Measurements from ENCODE around the gene CD109.
"Not testable (repeated sequence)": the region's sequence is repeated elsewhere in the genome, so short reads cannot be mapped to it uniquely, and the experiment has no call there.

Gene CD109

GRCh38 chr6:73724389-73724788 is 28.4 kb downstream of the CD109 start:
- Histone ChIP-seq H3K4me1 (ENCODE audit: control insufficient read depth in 1 of 2, insufficient read depth in 1 of 2, low read depth in 1 of 2, low read length in 1 of 2) (peaks cover 5 to 9% of the 10 kb centered on the region in 2 experiments), H3K4me3 (ENCODE audit: low read depth in 1 of 2, low read length in 1 of 2) (no peak overlapping the region), H3K9me3 (no peaks in the 10 kb centered on the region), H3K27me3 (no peaks in the 10 kb centered on the region), H3K27ac (no peak overlapping the region), H3K36me3 (no peaks in the 10 kb centered on the region)
- TF ChIP-seq CTCF (IDR thresholded peaks at IDR 0.05): no peak

GRCh38 chr6:73725192-73725591 is 29.2 kb downstream of the CD109 start:
- not testable (repeated sequence) for H3K27ac ChIP-seq; H3K4me3 ChIP-seq (ENCODE audit: low read depth in 1 of 2, low read length in 1 of 2); H3K4me1 ChIP-seq (ENCODE audit: control insufficient read depth in 1 of 2, insufficient read depth in 1 of 2, low read depth in 1 of 2, low read length in 1 of 2)

GRCh38 chr6:73727114-73727513 is 31.1 kb downstream of the CD109 start:
- no peak for TF ChIP-seq CTCF (IDR thresholded peaks at IDR 0.05)
- no peaks in the 10 kb centered on the region for H3K9me3 ChIP-seq
- H3K27me3 ChIP-seq: no peaks in the 10 kb centered on the region
- H3K27ac ChIP-seq: no peak overlapping the region
- H3K4me1 ChIP-seq (ENCODE audit: control insufficient read depth in 1 of 2, insufficient read depth in 1 of 2, low read depth in 1 of 2, low read length in 1 of 2): peaks cover 5 to 9% of the 10 kb centered on the region in 2 experiments
- H3K36me3 ChIP-seq: no peaks in the 10 kb centered on the region
- no peak overlapping the region for H3K4me3 ChIP-seq (ENCODE audit: low read depth in 1 of 2, low read length in 1 of 2)

More at GRCh38 chr6:73725192-73725591, 29.2 kb downstream of the CD109 start:
- not testable (repeated sequence) for H3K36me3 ChIP-seq, H3K27me3 ChIP-seq, H3K9me3 ChIP-seq

- Histone ChIP-seq H3K27ac (no peak overlapping the region), H3K27me3 (no peaks in the 10 kb centered on the region), H3K4me1 (ENCODE audit: control insufficient read depth in 1 of 2, insufficient read depth in 1 of 2, low read depth in 1 of 2, low read length in 1 of 2) (peaks cover 5 to 8% of the 10 kb centered on the region in 2 experiments), H3K4me3 (ENCODE audit: low read depth in 1 of 2, low read length in 1 of 2) (no peak overlapping the region), H3K9me3 (no peaks in the 10 kb centered on the region), H3K36me3 (no peaks in the 10 kb centered on the region)
- TF ChIP-seq CTCF (IDR thresholded peaks at IDR 0.05): no peak
Observed at GRCh38 chr6:73728548-73729205, 32.7 kb downstream of the CD109 start.

- Histone ChIP-seq H3K36me3 (no peaks in the 10 kb centered on the region), H3K27me3 (no peaks in the 10 kb centered on the region), H3K9me3 (no peaks in the 10 kb centered on the region), H3K4me1 (ENCODE audit: control insufficient read depth in 1 of 2, insufficient read depth in 1 of 2, low read depth in 1 of 2, low read length in 1 of 2) (no peaks in the 10 kb centered on the region), H3K27ac (no peak overlapping the region), H3K4me3 (ENCODE audit: low read depth in 1 of 2, low read length in 1 of 2) (no peak overlapping the region)
- no peak for TF ChIP-seq CTCF (IDR thresholded peaks at IDR 0.05)
Observed at GRCh38 chr6:73731285-73731684, 35.3 kb downstream of the CD109 start.

- no peaks in the 10 kb centered on the region for H3K36me3 ChIP-seq
- H3K27ac ChIP-seq: no peak overlapping the region
- peak; percentile 75 for TF ChIP-seq CTCF (IDR thresholded peaks at IDR 0.05)
Observed at GRCh38 chr6:73732845-73733675, 37.1 kb downstream of the CD109 start.

More at GRCh38 chr6:73732845-73733675, 37.1 kb downstream of the CD109 start:
- H3K4me1 ChIP-seq (ENCODE audit: control insufficient read depth in 1 of 2, insufficient read depth in 1 of 2, low read depth in 1 of 2, low read length in 1 of 2): no peaks in the 10 kb centered on the region
- H3K4me3 ChIP-seq (ENCODE audit: low read depth in 1 of 2, low read length in 1 of 2): no peak overlapping the region
- no peaks in the 10 kb centered on the region for H3K27me3 ChIP-seq
- H3K9me3 ChIP-seq: no peaks in the 10 kb centered on the region
